HG03280 (cell line): Measurements from ENCODE around the gene STK17A.
"Not testable (repeated sequence)": the region's sequence is repeated elsewhere in the genome, so short reads cannot be mapped to it uniquely, and the experiment has no call there.

Experiments used
- ATAC-seq: cut with Tn5 transposase; IDR thresholded peaks from one replicate; pipeline ENCODE4 v1.9.1; 2021; ENCODE audit warnings: mild to moderate bottlenecking, moderate library complexity; ENCODE audit not compliant: unreplicated experiment

The STK17A gene

DNA sequence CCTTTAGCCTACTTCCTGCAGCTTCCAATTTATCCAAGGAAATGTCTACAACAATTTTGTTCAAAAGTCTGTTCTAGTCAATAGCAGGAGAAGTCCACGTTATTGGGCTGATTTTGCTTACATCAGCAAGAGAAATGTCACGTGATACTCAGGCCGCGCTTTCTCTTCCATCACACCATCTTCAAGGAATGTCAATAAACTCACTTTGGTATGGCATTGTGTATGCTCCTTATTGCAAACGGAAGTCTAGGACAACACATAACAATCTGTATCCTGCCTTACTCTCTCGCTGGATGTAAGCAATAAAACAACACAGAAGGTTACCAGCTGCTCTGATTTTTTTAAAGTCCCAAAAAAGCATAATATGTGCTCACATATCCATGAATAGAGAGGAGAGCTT, 17.1 kb upstream of the STK17A start:
- ATAC-seq, result no peak

- no peak for ATAC-seq
Measured at GRCh38 chr7:43568529-43568928, 14.4 kb upstream of the STK17A start.

GRCh38 chr7:43569424-43569823, 13.5 kb upstream of the STK17A start:
- peak; percentile 71 for ATAC-seq

GRCh38 chr7:43570688-43571365, 12.1 kb upstream of the STK17A start:
- ATAC-seq, result peak; percentile 76

GRCh38 chr7:43572516-43573049, 10.3 kb upstream of the STK17A start:
- no peak for ATAC-seq

GRCh38 chr7:43573832-43574231, 9.1 kb upstream of the STK17A start:
- not testable (repeated sequence) for ATAC-seq

GRCh38 chr7:43575506-43575905, 7.4 kb upstream of the STK17A start:
- no peak for ATAC-seq

DNA sequence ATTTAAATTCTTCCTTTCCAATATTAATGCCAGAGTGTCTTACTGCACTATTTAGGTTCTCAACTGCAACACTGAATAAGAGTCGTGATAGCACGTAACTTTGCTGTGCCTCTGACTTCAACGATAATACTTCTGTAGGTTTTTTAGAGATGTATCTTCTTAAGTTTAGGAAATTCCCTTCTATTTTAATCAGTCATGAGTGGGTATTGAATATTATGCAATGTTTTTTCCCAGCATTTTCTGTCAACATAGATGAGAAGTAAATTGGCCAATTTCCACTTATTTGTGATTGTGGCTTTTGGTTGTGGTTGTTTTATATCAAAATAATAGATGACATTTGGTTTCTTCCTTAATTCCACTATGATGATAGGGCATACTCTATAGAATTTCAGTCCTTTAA, 6.7 kb upstream of the STK17A start:
- ATAC-seq, result no peak

GRCh38 chr7:43577485-43577951, 5.4 kb upstream of the STK17A start:
- no peak for ATAC-seq

DNA sequence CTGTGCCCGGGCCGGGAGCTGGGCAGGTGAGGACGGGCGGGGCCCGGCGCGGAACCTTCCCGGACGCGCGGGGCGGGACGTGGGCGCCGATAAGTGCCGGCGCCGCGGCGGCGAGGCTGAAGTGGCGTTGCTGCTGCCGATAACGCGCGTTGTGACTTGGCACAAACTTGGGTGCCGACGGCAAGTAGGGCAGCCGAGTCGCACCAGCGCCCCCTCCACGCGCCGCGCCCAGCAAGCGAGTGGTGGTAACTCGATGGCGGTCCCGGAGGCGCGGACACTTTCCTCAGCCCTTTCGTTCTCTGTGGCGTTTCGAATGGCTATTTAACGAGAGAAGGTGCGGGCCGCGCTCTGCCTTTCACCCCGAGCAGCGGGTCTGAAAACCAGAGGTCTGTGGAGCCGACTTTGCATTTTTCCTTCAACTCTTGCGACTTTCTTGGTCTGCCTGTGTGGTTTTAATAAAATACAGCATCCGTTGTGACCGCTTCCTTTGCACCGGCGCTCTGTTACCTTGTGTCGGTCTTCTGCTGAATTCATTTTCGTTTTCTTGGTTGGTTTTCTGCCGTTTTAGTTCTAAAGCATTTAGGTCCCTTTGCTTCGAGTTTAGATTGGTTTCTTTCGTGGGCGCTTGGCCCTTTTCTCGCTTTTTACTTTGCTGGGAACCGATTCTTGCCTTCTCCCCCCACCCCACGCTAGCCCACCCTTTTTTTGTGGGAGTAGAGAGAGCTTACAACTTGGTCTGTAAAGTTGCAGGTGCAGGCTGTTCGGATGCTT, 701 bp downstream of the STK17A start:
- peak; percentile 24 for ATAC-seq

- ATAC-seq, result no peak
Measured at GRCh38 chr7:43584195-43584586, 1.3 kb downstream of the STK17A start.

DNA sequence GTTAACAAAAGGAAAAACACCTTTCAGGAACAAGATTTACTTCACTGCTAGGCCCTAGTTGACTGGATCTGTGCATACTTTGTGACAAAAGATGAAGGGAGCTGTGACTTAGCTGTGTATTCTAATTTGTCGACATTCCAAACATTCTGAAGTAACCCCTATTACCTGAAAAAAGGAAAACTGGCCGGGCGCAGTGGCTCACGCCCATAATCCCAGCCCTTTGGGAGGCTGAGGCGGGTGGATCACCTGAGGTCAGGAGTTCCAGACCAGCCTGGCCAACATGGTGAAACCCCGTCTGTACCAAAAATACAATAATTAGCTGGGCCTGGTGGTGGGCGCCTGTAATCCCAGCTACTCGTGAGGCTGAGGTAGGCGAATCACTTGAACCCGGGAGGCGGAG, 1.8 kb downstream of the STK17A start:
- not testable (repeated sequence) for ATAC-seq

DNA sequence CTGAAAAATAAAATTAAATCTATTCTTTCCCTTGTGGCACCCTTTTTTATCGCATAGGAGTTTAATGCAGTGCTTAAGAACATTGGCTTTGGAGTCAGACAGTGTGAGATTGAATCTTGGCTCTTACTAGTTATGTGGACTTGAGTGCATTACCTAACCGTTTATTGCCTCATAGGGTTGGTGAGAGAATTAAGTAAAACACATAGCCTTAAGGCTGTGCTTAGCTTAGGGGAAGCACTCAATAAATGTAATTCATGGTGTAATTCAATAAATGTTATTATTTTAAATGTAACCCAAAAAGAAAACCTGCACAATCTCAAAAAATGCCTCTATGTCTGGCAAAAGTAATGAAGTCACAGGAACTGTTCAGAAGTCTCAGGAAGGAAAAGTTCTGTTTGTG, 2.7 kb downstream of the STK17A start:
- ATAC-seq, result no peak

GRCh38 chr7:43586251-43586900, 3.5 kb downstream of the STK17A start:
- ATAC-seq, result no peak

DNA sequence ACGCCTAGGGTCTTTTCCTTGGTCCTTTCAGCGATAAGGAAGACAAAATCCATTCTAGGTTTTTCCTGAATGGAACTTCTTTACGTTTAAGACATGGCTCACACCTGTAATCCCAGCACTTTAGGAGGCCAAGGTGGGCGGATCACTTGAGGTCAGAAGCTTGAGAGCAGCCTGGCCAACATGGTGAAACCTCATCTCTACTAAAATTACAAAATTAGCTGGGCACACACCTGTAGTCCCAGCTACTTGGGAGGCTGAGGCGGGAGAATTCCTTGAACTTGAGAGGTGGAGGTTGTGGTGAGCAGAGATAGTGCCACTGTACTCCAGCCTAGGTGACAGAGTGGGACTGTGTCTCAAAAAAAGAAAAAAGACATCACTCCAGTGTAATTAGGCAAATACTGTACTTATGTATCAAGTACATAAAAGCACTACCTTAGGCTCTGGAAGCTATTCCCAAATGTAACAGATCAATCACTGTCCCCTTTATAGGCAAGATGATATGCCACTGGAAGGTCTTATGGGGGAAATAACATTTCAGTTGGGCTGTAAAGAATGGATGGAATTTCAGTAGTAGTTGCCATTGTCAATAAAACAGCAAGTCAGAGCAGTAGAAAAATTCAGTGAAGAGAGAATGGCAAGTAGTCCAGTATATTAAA, 5.7 kb downstream of the STK17A start:
- no peak for ATAC-seq

DNA sequence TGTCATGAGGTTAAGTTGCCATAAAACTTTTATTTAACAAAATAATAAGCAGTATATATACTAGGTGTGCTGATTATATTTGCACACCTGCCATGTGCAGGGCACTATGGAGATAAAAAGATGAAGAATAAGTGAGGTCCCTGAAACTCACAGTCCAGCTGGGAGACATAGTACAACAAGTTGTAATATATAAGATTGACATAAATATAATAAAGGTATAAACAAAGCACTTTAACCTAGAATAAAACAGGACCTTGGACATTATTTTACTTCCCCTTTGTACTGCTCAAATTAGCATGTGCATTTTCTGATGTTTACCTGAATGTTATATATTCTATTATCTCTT, 6.2 kb downstream of the STK17A start:
- ATAC-seq, result no peak

GRCh38 chr7:43589728-43590127, 6.8 kb downstream of the STK17A start:
- no peak for ATAC-seq

- peak; percentile 71 for ATAC-seq
Measured at GRCh38 chr7:43590862-43591557, 8.1 kb downstream of the STK17A start.

GRCh38 chr7:43591558-43592180, 8.8 kb downstream of the STK17A start:
- ATAC-seq, result no peak

DNA sequence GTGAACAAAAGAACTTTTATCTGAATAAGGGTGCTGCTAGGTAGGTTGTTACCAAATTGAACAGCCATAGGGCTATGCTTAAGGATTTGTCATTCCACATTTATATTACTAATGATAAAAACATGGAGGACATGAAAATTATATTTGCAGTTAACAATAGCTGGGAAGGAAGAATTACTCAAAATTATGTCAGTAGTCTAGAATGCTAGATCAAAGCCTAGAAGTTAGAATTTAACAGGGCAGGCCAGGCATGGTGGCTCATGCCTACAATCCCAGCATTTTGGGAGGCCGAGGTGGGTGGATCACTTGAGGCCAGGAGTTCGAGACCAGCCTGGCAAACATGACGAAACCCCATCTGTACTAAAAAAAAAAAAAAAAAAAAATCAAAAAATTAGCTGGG, 9.4 kb downstream of the STK17A start:
- no peak for ATAC-seq
